ENCODE measurements around the gene STX19. TPM values are rescaled to one million over a fixed set of nuclear protein-coding genes. Genes with fewer than 3 reads are reported as not detected.

Gene STX19, protein sequence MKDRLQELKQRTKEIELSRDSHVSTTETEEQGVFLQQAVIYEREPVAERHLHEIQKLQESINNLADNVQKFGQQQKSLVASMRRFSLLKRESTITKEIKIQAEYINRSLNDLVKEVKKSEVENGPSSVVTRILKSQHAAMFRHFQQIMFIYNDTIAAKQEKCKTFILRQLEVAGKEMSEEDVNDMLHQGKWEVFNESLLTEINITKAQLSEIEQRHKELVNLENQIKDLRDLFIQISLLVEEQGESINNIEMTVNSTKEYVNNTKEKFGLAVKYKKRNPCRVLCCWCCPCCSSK
- polyA plus RNA-seq (2011; rRNA removed) (not detected in 2 replicates), polyA minus RNA-seq (2011; rRNA and poly(A)+ RNA removed) (not detected in 2 replicates)

DNA sequence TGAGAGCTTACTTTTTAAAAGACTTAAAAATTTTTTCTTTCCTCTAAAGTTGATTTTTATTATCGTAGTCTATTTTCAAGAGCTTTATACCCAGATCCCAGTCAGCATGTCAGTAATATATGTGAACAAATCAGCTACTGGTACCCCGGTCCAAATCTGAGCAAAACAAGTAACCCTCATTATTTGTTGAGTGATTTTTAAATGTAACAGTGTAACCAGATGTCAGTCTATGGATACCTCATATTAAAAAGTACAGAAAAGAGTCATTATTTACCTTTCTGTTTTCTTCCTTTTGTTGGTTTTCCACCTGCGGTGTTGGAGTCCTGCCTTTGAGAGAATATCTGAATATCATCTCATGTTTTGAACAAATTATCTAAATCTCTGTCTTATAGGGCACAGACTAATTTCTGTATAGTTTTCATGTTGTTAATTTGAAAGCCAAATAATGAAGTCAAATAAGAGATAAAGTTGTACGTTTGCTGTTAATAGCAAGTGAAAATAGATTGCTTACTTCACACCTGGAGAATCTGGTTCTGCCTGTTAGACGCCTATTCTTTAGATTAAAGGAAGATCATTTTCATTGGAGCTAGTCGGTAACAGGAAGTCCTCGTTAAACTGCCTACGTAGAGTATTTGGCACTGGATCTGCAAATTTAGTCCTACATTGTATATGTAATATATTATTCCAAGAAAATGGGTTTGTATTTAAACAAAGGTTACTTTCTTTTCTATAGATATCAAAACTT, at the start of gene STX19:
TSS of gene STX19 (minus strand) at position 505 of the 745 bp plus-strand sequence. CDS start 13,328 bp downstream, outside the sequence.
- no peak for DNase-seq (ENCODE audit: low read depth)
- H3K27me3 ChIP-seq (ENCODE audit: control insufficient read depth, insufficient read depth, low read length) = no peaks in the 10 kb centered on the region
- POLR2A ChIA-PET = no interaction called here
- no peaks in the 10 kb centered on the region for H3K36me3 ChIP-seq (ENCODE audit: control insufficient read depth, insufficient read depth, low read length)
- no peak within 1 kb of the TSS for H3K4me3 ChIP-seq (ENCODE audit: low read depth, low read length)
- CTCF ChIA-PET = interaction anchor here (0.9 kb wide), 1 partner anchor 41 kb away, joined by 3 read pairs; no protein-coding TSS in a partner anchor
- TF ChIP-seq, protein P1, sequence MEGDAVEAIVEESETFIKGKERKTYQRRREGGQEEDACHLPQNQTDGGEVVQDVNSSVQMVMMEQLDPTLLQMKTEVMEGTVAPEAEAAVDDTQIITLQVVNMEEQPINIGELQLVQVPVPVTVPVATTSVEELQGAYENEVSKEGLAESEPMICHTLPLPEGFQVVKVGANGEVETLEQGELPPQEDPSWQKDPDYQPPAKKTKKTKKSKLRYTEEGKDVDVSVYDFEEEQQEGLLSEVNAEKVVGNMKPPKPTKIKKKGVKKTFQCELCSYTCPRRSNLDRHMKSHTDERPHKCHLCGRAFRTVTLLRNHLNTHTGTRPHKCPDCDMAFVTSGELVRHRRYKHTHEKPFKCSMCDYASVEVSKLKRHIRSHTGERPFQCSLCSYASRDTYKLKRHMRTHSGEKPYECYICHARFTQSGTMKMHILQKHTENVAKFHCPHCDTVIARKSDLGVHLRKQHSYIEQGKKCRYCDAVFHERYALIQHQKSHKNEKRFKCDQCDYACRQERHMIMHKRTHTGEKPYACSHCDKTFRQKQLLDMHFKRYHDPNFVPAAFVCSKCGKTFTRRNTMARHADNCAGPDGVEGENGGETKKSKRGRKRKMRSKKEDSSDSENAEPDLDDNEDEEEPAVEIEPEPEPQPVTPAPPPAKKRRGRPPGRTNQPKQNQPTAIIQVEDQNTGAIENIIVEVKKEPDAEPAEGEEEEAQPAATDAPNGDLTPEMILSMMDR (IDR thresholded peaks at IDR 0.05; ENCODE audit: insufficient read depth, low read depth, low read length) = no peak

DNA sequence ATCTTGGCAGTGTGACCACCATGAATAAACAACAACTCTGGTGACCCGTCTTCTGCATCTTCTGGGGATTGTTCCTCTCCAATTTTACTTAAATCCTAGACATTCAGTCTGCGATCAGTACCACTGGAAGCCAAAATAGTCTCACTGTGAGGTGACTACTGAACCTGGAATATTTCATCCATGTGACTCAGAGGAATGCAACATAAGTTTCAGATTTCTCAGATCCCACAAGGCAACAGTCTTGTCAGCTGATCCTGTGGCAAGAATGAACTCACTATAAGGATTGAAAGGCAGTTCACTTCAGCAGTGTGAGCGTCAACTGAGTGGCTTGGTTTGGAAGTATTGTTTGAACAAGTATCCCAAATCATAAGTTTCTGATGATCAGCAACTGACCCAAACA, 47.7 kb upstream of the STX19 start:
- ChIA-PET POLR2A (no interaction called here), CTCF (interaction anchor here (0.6 kb wide), 1 partner anchor 45 kb away, joined by 4 read pairs; no protein-coding TSS in a partner anchor)
- no peak overlapping the region for H3K4me3 ChIP-seq (ENCODE audit: low read depth, low read length)
- TF ChIP-seq, protein P1 (IDR thresholded peaks at IDR 0.05; ENCODE audit: insufficient read depth, low read depth, low read length) = no peak
- DNase-seq (ENCODE audit: low read depth) = no peak
- H3K27me3 ChIP-seq (ENCODE audit: control insufficient read depth, insufficient read depth, low read length) = no peaks in the 10 kb centered on the region
- no peaks in the 10 kb centered on the region for H3K36me3 ChIP-seq (ENCODE audit: control insufficient read depth, insufficient read depth, low read length)

DNA sequence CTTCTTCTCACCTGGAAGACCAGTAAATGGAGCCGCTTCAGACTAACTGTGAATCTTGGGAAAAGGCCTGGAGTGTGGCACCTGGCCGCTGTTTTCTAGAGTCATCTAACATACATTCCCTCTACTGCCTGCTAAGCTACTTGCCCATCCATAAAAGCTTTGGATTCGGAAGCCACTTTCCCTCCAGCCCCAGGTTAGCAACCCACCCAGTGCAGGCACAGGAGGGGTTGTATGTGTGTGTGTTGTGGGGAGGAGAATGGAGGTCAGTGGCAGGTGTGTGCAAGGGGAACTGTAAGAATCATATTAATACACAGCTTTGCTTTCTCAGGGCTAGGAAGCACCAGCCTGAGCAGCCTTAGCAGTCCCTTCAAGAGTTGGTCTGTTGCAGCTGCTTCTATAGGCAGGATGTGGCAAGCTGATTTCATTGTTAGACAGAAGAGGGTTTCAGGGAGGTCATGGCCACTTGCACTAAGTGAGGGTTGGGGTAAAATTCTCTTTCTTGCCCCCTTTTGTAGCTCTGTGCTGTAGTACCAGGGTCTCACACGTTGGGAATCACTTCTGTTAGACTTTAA, 43.4 kb upstream of the STX19 start:
- no peak for DNase-seq (ENCODE audit: low read depth)
- POLR2A ChIA-PET = interaction anchor here (0.6 kb wide), 1 partner anchor 9 kb away, joined by 4 read pairs; the partner anchor contains the start of genes DHFR2 and NSUN3

DNA sequence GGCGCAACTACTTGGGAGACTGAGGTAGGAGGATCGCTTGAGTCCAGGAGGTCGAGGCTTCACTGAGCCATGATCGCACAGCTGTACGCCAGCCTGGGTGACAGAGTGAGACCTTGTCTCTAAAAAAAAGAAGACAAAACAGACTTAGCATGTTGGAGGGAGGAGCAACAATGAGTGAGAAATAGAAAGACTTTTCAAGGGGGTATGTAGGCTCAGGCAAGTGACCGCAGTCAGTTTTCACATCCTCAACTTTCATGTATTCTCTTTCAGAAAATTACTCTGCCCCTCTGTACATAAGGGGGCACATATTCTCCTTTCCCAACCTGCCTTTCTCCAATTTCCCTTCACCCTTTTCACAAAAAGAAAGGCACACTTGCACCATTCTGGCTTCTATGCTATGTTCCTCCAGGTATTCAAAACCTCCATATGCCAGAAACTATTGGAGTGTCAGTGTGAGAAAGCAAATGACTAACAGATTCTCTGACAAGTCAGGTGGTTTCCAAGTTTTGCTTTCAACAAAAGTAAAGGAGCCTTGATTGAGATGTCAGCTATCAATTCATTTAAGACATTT, 42.0 kb upstream of the STX19 start:
- Histone ChIP-seq H3K27me3 (ENCODE audit: control insufficient read depth, insufficient read depth, low read length) (no peaks in the 10 kb centered on the region), H3K36me3 (ENCODE audit: control insufficient read depth, insufficient read depth, low read length) (no peaks in the 10 kb centered on the region), H3K4me3 (ENCODE audit: low read depth, low read length) (no peak overlapping the region)
- POLR2A ChIA-PET = no interaction called here
- TF ChIP-seq, protein P1 (IDR thresholded peaks at IDR 0.05; ENCODE audit: insufficient read depth, low read depth, low read length) = no peak
- CTCF ChIA-PET = interaction anchor here (1.1 to 2.3 kb wide), 7 partner anchors 32 to 69 kb away, joined by 3 to 16 read pairs (median 4); no protein-coding TSS in a partner anchor
- DNase-seq (ENCODE audit: low read depth) = no peak

More for the DNA sequence above, 43.4 kb upstream of the STX19 start:
- CTCF ChIA-PET = interaction anchor here (1.2 to 1.6 kb wide), 4 partner anchors 23 to 70 kb away, joined by 3 to 4 read pairs (median 4); no protein-coding TSS in a partner anchor
- H3K27me3 ChIP-seq (ENCODE audit: control insufficient read depth, insufficient read depth, low read length) = no peaks in the 10 kb centered on the region
- H3K36me3 ChIP-seq (ENCODE audit: control insufficient read depth, insufficient read depth, low read length) = no peaks in the 10 kb centered on the region
- H3K4me3 ChIP-seq (ENCODE audit: low read depth, low read length) = no peak overlapping the region
- TF ChIP-seq, protein P1 (IDR thresholded peaks at IDR 0.05; ENCODE audit: insufficient read depth, low read depth, low read length) = no peak
